ENCODE results near the gene PIANP.
A peak's percentile ranks its signal among the peaks of the same experiment; 100 is the strongest.

Gene PIANP

GRCh38 chr12:6666211-6666610, 34.4 kb downstream of the PIANP start:
- DNase-seq = no peak

GRCh38 chr12:6664902-6665301, 35.7 kb downstream of the PIANP start:
- no peak for DNase-seq

DNA sequence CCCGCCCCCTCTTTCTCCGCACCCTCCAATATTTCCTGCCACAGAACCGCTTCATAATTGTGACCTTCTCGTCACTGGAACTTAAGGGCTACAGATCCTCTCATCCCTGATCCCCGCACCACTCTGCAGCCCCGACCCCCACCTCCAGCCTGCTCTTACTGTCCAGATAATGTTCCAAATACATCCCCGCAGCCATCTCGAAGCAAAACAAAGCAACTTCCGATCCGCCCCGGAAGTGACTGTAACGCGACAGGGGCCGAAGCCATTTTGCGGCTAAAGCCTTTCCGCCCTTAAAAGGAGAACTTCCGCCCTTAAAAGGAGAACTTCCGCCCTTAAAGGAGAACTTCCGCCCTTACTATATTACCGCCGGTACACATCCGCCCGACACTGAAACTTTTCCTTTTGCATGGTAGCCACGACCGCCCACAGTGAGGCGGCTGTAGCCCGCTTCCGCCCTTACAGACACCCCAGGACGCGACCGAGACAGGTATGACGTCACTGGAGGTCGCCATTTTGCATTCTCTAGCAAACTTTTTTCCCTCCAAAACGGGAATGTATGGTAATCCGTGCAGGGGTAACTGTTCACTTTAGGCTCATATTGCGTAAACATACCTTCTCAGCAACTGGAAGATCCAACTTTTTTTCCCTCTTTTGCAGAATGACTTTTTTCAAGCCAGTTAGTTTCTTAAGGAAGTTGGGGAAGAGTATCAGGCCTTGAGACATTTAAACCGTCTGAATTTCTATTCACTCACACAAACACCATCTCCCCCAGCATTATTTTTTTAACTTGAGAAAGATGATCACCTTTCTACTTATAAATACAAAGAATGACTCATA, 37.5 kb downstream of the PIANP start, which contains the start of gene ING4:
TSS of gene ING4 (minus strand) at position 214 of the 837 bp plus-strand sequence. CDS start at position 196, 18 bp downstream.
- DNase-seq = peak; percentile 100

GRCh38 chr12:6662602-6662905, 38.1 kb downstream of the PIANP start:
- peak; percentile 68 for DNase-seq

- no peak for DNase-seq
Measured at GRCh38 chr12:6653987-6654386, 46.6 kb downstream of the PIANP start.

DNA sequence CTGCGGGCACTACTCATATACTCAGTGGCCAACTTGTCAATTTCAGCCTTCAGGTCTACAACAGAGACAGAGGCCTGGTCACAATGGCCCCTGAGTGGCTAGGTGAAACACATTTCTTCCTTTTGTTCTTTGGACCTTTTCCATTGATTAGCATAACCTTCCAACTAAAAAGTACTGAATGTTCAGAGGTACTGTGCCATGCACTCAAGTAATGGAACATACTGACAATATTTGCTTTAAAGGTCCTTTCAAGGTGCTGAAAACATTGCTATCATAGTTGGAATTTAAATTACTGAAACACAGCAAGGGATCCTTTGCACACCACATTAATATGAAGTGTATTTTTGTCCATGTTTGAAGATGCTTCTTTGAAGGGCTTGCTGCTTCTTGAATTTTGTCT, 47.3 kb downstream of the PIANP start:
- DNase-seq = no peak

DNA sequence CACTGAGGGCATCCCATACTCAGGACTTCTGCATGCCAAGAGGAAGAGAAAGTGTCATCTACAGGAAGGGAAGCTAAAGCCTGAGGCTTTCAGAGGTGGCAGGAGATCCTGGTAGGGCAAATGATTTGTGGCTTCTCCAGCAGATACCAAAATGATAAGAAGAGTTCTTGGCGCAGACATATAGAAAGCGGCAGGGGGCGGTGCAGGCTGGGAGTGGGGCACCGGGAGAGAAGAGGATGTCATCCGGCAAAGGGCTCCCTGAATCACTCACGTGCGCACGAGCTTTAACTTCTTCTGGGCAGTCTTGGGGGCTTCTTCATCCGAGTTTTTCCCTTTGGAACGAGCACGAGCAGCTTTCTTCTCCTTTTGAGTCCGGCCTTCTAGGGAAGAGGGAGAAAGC, 48.2 kb downstream of the PIANP start:
- no peak for DNase-seq

DNA sequence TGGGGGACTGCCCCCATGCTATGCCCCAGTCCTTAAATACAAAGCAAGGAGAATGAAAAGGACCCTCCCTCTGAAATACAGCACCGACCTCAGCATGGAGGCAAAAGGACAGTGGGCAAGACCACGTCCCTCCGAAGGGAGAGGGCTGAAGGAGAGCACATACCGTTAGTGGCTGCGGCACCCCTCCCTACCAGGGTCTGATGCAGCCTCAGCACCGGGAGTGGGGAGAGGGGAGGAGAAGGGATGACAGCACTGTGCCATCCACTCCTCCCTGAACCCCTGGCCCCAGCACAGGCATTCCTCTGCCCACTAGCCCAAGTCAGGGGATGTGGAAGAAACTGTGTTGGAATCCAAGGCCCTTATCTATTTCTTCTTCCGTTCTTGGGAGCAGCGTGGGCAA, 49.8 kb downstream of the PIANP start:
- DNase-seq = no peak

- no peak for DNase-seq
Measured at GRCh38 chr12:6647083-6647604, 53.5 kb downstream of the PIANP start, which contains the start of gene ACRBP. ACRBP (minus strand) TSS chr12:6647432; CDS start chr12:6647366, 66 bp downstream.

- DNase-seq = no peak
Measured at GRCh38 chr12:6646276-6647082, 54.1 kb downstream of the PIANP start.

- DNase-seq = peak; percentile 57
Measured at GRCh38 chr12:6644903-6645302, 55.7 kb downstream of the PIANP start.

DNA sequence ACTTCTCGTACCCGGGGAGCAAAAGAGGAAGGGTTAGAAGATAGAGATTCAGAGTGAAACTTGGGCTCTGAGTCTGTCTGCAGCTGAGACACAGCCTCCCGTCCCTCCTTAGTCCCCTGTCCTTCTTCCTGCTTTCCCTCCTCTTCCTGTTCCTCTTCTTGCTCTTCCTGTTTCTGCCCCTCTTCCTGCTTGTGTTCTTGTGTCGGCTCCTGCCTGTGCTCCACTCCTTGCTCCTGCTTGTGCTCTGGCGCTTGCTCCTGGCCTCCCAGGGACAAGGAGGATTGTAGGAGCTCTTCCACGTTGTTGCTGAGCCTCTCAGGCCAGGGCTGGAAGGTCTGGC, 56.4 kb downstream of the PIANP start:
- no peak for DNase-seq
